D721Med (cell line): Measurements from ENCODE around the gene ZFP36L2.

Experiments used
- DNase-seq: peaks from one replicate; pipeline ENCODE4 v3.0.0; 2011; ENCODE audit warnings: low spot score; ENCODE audit not compliant: insufficient read length
- FAIRE-seq: peaks from 2 replicates; lab custom pipeline; 2011; peaks lifted over from hg19 to GRCh38; lab: Jason Lieb, UNC
- TF ChIP-seq, protein P1 (sequence below): IDR thresholded peaks from 2 replicates; pipeline ENCODE4 v1.5.1; 2012; ENCODE audit warnings: mild to moderate bottlenecking, control low read depth; ENCODE audit not compliant: insufficient read depth; ENCODE audit errors: missing control alignments

The ZFP36L2 gene

DNA sequence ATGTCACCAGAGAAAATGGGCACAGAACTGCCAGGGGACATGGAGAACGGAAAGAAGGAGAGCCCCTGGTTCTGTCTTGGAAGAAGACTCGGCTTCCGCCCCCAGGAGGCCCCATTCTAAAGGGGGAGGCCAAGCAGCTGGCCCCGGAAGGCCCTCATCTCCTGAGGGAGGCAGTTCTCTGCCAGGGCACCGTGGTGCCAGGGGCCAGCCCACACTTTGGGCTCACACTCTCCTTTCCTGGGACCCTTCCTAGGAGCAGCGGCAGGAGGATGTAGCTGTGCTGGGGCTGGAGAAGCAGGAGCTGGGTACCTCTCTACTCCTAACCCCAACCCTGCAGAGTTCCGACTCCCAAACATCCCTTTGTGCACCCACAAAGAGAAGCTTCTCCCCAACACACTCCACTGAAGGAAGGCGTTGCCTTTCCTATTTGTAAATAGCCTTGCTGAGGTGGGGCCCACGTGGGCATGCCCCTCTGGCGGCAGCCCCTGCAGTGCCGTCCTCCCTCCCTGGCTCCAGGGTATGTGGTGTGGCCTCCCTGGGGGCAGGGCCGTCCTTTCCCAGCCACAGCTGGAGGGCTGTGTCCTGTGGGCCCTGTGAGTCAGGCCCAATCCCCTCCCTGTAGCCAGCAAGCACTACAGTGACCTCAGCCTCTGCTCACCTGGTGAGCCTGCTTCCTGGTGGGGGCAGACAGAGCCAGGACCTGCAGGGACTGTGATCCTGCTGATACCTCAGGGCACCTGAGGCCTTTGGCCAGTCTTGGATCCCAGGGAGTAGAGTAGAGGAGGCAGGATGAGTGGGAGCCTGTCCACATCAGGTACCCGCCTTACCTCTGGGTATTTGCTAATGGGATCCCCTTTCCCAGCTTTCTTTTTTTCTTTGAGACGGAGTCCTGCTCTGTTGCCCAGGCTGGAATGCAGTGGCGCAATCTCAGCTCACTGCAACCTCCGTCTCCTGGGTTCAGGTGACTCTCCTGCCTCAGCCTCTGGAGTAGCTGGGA, 26.6 kb downstream of the ZFP36L2 start:
- DNase-seq: no peak
- TF ChIP-seq, protein P1, sequence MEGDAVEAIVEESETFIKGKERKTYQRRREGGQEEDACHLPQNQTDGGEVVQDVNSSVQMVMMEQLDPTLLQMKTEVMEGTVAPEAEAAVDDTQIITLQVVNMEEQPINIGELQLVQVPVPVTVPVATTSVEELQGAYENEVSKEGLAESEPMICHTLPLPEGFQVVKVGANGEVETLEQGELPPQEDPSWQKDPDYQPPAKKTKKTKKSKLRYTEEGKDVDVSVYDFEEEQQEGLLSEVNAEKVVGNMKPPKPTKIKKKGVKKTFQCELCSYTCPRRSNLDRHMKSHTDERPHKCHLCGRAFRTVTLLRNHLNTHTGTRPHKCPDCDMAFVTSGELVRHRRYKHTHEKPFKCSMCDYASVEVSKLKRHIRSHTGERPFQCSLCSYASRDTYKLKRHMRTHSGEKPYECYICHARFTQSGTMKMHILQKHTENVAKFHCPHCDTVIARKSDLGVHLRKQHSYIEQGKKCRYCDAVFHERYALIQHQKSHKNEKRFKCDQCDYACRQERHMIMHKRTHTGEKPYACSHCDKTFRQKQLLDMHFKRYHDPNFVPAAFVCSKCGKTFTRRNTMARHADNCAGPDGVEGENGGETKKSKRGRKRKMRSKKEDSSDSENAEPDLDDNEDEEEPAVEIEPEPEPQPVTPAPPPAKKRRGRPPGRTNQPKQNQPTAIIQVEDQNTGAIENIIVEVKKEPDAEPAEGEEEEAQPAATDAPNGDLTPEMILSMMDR: no peak
- no peak for FAIRE-seq

DNA sequence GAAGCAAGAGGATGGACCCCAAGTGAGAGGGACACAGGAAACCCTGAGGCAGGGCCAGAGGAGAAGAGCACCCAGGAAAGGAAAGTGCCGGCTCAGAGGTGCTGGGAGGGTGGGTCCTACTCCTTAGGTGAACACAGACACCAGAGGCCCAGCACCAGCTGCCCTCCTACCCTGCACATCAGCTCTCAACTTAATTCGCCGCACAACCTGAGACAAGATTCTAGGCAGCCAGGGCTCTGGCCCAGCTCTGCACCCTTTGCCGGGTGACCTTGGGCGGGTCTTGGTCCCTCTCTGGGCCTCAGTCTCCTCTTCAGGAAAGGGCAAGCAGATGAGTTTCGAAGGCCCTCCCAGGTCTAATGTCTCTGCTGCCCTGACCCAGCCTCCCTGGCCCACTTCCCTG, 28.1 kb downstream of the ZFP36L2 start:
- no peak for DNase-seq
- no peak for FAIRE-seq
- TF ChIP-seq, protein P1: no peak

DNA sequence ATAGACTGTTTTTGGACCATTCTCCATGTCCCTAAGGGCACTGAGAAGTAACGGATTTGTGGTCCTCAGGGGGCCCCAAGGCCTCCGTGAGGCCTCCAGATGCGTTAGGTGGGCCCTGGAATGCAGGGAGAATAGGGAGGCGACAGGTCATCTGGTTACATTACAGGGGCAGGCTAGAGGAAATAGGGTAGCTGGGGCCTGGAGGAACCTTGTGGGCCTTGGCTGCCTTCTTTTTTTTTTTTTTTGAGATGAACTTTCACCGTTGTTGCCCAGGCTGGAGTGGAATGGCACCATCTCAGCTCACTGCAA, 28.9 kb downstream of the ZFP36L2 start:
- FAIRE-seq (no peak), DNase-seq (no peak)
- TF ChIP-seq, protein P1: no peak

DNA sequence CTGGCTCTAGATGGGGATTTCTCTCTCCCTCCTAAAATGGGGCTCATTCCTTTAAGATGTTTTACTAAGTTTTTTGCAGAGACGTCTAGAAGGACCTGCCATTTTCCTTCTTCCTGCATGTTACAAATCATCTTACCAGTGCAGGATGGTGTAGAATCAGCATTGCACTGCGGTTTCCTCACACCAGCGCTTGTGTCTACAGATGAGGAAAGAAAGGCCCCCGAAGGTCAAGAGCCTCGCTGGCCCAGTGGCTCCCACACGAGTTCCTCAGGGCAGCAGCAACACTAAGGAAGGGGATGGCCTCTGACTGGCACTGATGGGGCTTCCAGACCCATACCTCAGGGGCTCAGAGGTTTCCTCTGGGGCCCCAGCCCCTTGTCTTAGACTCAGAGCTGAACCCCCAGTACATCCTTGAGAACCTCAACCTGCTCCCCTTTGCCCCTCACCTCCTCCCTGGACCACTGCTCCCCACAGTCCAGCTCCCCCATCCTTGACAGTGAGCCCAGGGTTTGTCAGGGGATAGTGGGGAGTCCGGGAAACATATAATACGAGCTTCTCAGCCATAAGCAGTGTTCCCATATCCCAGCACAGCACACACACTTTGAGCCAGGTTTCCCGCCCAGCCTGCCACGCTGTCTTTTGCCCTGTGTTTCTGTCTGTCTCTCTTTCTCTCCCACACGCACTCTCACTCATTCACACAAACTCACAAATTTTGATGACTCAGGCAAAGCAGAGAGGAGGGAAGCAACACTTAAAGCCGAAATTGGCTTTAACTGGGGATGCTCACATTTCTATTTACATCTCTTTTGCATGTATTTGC, 29.4 kb downstream of the ZFP36L2 start:
- TF ChIP-seq, protein P1: no peak
- FAIRE-seq (no peak), DNase-seq (no peak)

DNA sequence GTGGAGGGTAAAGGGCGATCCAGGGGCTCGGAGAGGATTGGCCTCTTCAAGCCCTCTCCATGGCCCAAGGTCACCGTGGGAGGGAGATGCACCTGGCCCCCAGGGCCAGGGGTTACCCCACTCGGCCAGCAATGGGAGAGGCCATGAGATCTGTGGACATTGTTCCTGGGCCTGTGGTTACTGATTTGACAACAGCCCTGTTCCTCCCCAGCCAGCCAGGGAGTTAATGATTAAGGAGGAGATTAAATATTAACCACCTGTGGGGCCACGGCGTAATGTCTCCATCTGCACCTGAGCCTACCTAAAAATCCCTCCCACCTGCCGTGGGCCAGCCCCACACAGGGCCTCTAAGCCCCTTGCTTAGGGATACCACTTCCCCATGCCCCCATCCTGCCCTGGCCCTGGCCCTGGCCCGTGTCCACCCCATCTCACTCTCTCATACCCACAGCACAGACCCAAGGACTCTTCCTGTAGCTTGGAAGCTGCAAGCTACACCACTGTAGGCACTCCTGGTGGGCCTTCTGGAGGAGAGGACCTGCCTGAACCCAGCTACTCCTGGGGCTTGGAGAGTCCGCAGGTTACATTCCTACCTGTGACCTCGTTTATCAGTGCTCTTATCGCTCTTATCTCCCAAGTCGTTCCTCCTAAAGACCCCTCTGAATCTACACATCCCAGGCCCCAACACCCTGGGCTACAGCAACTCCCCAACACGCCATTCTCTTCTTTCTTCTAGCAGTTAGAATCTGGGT, 32.1 kb downstream of the ZFP36L2 start:
- TF ChIP-seq, protein P1: no peak
- no peak for FAIRE-seq
- no peak for DNase-seq

DNA sequence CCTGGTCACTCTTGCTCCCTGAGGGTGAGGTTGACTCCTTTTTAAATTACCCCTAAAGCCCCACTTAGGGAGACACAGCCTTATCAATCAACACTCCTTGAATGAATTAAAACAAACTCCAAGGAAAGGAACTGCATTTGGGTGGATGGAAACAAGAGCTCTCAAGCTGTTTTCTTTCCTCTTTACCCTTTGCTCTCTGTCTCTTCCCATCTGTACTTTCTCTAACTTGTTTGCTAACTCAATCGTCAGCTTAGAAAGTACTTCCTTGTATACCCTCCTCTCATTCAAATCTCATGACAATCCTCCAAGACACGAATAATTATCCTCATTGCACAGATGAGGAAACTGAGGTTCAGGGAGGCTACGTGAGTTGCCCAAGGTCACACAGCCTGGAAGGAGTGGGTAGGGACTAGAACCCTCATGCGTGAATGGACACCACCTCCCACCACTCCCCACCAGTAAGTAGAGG, 32.7 kb downstream of the ZFP36L2 start:
- FAIRE-seq: no peak
- TF ChIP-seq, protein P1: no peak
- DNase-seq: no peak
